Measurements from ENCODE around the gene SCN4B. TPM values are rescaled to one million over a fixed set of nuclear protein-coding genes. Genes with fewer than 3 reads are reported as not detected.

SCN4B gene
- total RNA-seq, 1 donor from 2014 or later = 2.9 TPM

GRCh38 chr11:118143661-118144185 is 8.9 kb downstream of the SCN4B start:
- H3K27ac Mint-ChIP-seq (ENCODE audit: unreplicated experiment) = no peak overlapping the region
- TF ChIP-seq CTCF (IDR thresholded peaks at IDR 0.05; ENCODE audit: partially characterized antibody, unreplicated experiment) = no peak
- peaks cover 6% of the 10 kb centered on the region for H3K9me3 Mint-ChIP-seq (ENCODE audit: unreplicated experiment)
- peaks cover 37% of the 10 kb centered on the region for H3K4me1 Mint-ChIP-seq (ENCODE audit: low read depth, unreplicated experiment)
- no peak for DNase-seq
- peaks cover 11% of the 10 kb centered on the region for H3K27me3 Mint-ChIP-seq (ENCODE audit: unreplicated experiment)
- no peaks in the 10 kb centered on the region for H3K36me3 Mint-ChIP-seq (ENCODE audit: unreplicated experiment)
- H3K4me3 Mint-ChIP-seq (ENCODE audit: unreplicated experiment) = peak overlapping the region; percentile 47

- TF ChIP-seq CTCF (IDR thresholded peaks at IDR 0.05; ENCODE audit: partially characterized antibody, unreplicated experiment) = no peak
- no peak for DNase-seq
- peaks cover 33% of the 10 kb centered on the region for H3K4me1 Mint-ChIP-seq (ENCODE audit: low read depth, unreplicated experiment)
- H3K4me3 Mint-ChIP-seq (ENCODE audit: unreplicated experiment) = peak overlapping the region; percentile 26
- H3K27ac Mint-ChIP-seq (ENCODE audit: unreplicated experiment) = peak overlapping the region; percentile 80
- H3K9me3 Mint-ChIP-seq (ENCODE audit: unreplicated experiment) = peaks cover 6% of the 10 kb centered on the region
- H3K27me3 Mint-ChIP-seq (ENCODE audit: unreplicated experiment) = peaks cover 11% of the 10 kb centered on the region
- no peaks in the 10 kb centered on the region for H3K36me3 Mint-ChIP-seq (ENCODE audit: unreplicated experiment)
These were observed 9.8 kb downstream of the SCN4B start for GRCh38 chr11:118142809-118143208.

GRCh38 chr11:118142081-118142480 is 10.5 kb downstream of the SCN4B start:
- TF ChIP-seq CTCF (IDR thresholded peaks at IDR 0.05; ENCODE audit: partially characterized antibody, unreplicated experiment) = no peak
- DNase-seq = no peak
- H3K9me3 Mint-ChIP-seq (ENCODE audit: unreplicated experiment) = peaks cover 6% of the 10 kb centered on the region
- no peaks in the 10 kb centered on the region for H3K36me3 Mint-ChIP-seq (ENCODE audit: unreplicated experiment)
- peak overlapping the region; percentile 80 for H3K27ac Mint-ChIP-seq (ENCODE audit: unreplicated experiment)
- peak overlapping the region; percentile 26 for H3K4me3 Mint-ChIP-seq (ENCODE audit: unreplicated experiment)
- peaks cover 27% of the 10 kb centered on the region for H3K4me1 Mint-ChIP-seq (ENCODE audit: low read depth, unreplicated experiment)
- peaks cover 11% of the 10 kb centered on the region for H3K27me3 Mint-ChIP-seq (ENCODE audit: unreplicated experiment)

GRCh38 chr11:118139578-118139977 is 13.0 kb downstream of the SCN4B start:
- DNase-seq = no peak
- no peak overlapping the region for H3K27ac Mint-ChIP-seq (ENCODE audit: unreplicated experiment)
- peaks cover 26% of the 10 kb centered on the region for H3K4me1 Mint-ChIP-seq (ENCODE audit: low read depth, unreplicated experiment)
- peaks cover 4% of the 10 kb centered on the region for H3K9me3 Mint-ChIP-seq (ENCODE audit: unreplicated experiment)
- no peaks in the 10 kb centered on the region for H3K36me3 Mint-ChIP-seq (ENCODE audit: unreplicated experiment)
- no peak for TF ChIP-seq CTCF (IDR thresholded peaks at IDR 0.05; ENCODE audit: partially characterized antibody, unreplicated experiment)
- H3K4me3 Mint-ChIP-seq (ENCODE audit: unreplicated experiment) = no peak overlapping the region
- H3K27me3 Mint-ChIP-seq (ENCODE audit: unreplicated experiment) = peaks cover 7% of the 10 kb centered on the region

- DNase-seq = no peak
- H3K27me3 Mint-ChIP-seq (ENCODE audit: unreplicated experiment) = peaks cover 7% of the 10 kb centered on the region
- no peak for TF ChIP-seq CTCF (IDR thresholded peaks at IDR 0.05; ENCODE audit: partially characterized antibody, unreplicated experiment)
- H3K4me3 Mint-ChIP-seq (ENCODE audit: unreplicated experiment) = peak overlapping the region; percentile 30
- no peak overlapping the region for H3K27ac Mint-ChIP-seq (ENCODE audit: unreplicated experiment)
- no peaks in the 10 kb centered on the region for H3K36me3 Mint-ChIP-seq (ENCODE audit: unreplicated experiment)
- H3K9me3 Mint-ChIP-seq (ENCODE audit: unreplicated experiment) = peaks cover 4% of the 10 kb centered on the region
- peaks cover 23% of the 10 kb centered on the region for H3K4me1 Mint-ChIP-seq (ENCODE audit: low read depth, unreplicated experiment)
These were observed 13.7 kb downstream of the SCN4B start for GRCh38 chr11:118138839-118139420.

Measured in glutamatergic neuron (in vitro differentiated cells).